Effector memory CD4-positive, alpha-beta T cell (primary cell): ENCODE results near the gene CNN3.

Experiments
- DNase-seq, 3 donors: peaks; one replicate each; pipeline ENCODE4 v3.0.0-alpha.2; 2020
- H3K27ac ChIP-seq: 2 replicates; pipeline ENCODE4 v1.7.0; 2013; ENCODE audit warnings: mild to moderate bottlenecking, low read length, moderate library complexity; ENCODE audit not compliant: insufficient read depth, poor library complexity, severe bottlenecking
- H3K27me3 ChIP-seq: replicated peaks from 2 replicates; pipeline ENCODE4 v1.7.0; 2013; ENCODE audit warnings: mild to moderate bottlenecking, low read length; ENCODE audit not compliant: insufficient read depth, control insufficient read depth, poor library complexity, severe bottlenecking
- H3K36me3 ChIP-seq: 2 replicates; pipeline ENCODE4 v1.7.0; 2013; ENCODE audit warnings: mild to moderate bottlenecking, low read length, moderate library complexity; ENCODE audit not compliant: control insufficient read depth, insufficient read depth
- H3K4me1 ChIP-seq: 2 replicates; pipeline ENCODE4 v1.7.0; 2013; ENCODE audit warnings: low read length, mild to moderate bottlenecking; ENCODE audit not compliant: control insufficient read depth, insufficient read depth, poor library complexity, severe bottlenecking
- H3K4me3 ChIP-seq: 2 replicates; pipeline ENCODE4 v1.7.0; 2013; ENCODE audit warnings: low read length, low read depth, mild to moderate bottlenecking; ENCODE audit not compliant: insufficient read depth, poor library complexity, severe bottlenecking
- H3K9me3 ChIP-seq: 2 replicates; pipeline ENCODE4 v1.7.0; 2013; ENCODE audit warnings: mild to moderate bottlenecking, low read length, moderate library complexity; ENCODE audit not compliant: control insufficient read depth

The CNN3 gene

GRCh38 chr1:94874423-94874822, 52.5 kb downstream of the CNN3 start:
- Histone ChIP-seq H3K4me3 (no peak overlapping the region), H3K27me3 (no peaks in the 10 kb centered on the region), H3K4me1 (no peaks in the 10 kb centered on the region), H3K27ac (no peak overlapping the region), H3K36me3 (no peaks in the 10 kb centered on the region), H3K9me3 (no peaks in the 10 kb centered on the region)
- DNase-seq, result no peak

GRCh38 chr1:94873520-94874351, 53.2 kb downstream of the CNN3 start:
- no peak overlapping the region for H3K4me3 ChIP-seq
- no peaks in the 10 kb centered on the region for H3K36me3 ChIP-seq
- no peaks in the 10 kb centered on the region for H3K9me3 ChIP-seq
- no peak for DNase-seq
- no peaks in the 10 kb centered on the region for H3K27me3 ChIP-seq
- no peaks in the 10 kb centered on the region for H3K4me1 ChIP-seq
- no peak overlapping the region for H3K27ac ChIP-seq

GRCh38 chr1:94872771-94873495, 54.0 kb downstream of the CNN3 start:
- DNase-seq, result no peak
- Histone ChIP-seq H3K4me3 (no peak overlapping the region), H3K36me3 (no peaks in the 10 kb centered on the region), H3K9me3 (no peaks in the 10 kb centered on the region), H3K27ac (no peak overlapping the region), H3K27me3 (no peaks in the 10 kb centered on the region), H3K4me1 (no peaks in the 10 kb centered on the region)

GRCh38 chr1:94871031-94871430, 55.9 kb downstream of the CNN3 start:
- H3K36me3 ChIP-seq, result no peaks in the 10 kb centered on the region
- no peaks in the 10 kb centered on the region for H3K4me1 ChIP-seq

GRCh38 chr1:94866164-94866807, 60.6 kb downstream of the CNN3 start:
- Histone ChIP-seq H3K27me3 (no peaks in the 10 kb centered on the region), H3K4me3 (no peak overlapping the region), H3K4me1 (no peaks in the 10 kb centered on the region), H3K9me3 (no peaks in the 10 kb centered on the region), H3K36me3 (no peaks in the 10 kb centered on the region), H3K27ac (no peak overlapping the region)
- DNase-seq, result no peak

More at GRCh38 chr1:94871031-94871430, 55.9 kb downstream of the CNN3 start:
- no peak overlapping the region for H3K27ac ChIP-seq
- DNase-seq, result no peak
- H3K27me3 ChIP-seq, result no peaks in the 10 kb centered on the region
- no peak overlapping the region for H3K4me3 ChIP-seq
- H3K9me3 ChIP-seq, result no peaks in the 10 kb centered on the region

- Histone ChIP-seq H3K4me3 (no peak overlapping the region), H3K27me3 (no peaks in the 10 kb centered on the region), H3K36me3 (no peaks in the 10 kb centered on the region), H3K9me3 (no peaks in the 10 kb centered on the region), H3K27ac (no peak overlapping the region), H3K4me1 (no peaks in the 10 kb centered on the region)
- DNase-seq, result no peak
Measured at GRCh38 chr1:94865360-94865759, 61.5 kb downstream of the CNN3 start.

GRCh38 chr1:94864821-94865220, 62.1 kb downstream of the CNN3 start:
- Histone ChIP-seq H3K4me1 (no peaks in the 10 kb centered on the region), H3K36me3 (no peaks in the 10 kb centered on the region), H3K4me3 (no peak overlapping the region), H3K9me3 (no peaks in the 10 kb centered on the region), H3K27me3 (no peaks in the 10 kb centered on the region), H3K27ac (no peak overlapping the region)
- DNase-seq, result no peak

- Histone ChIP-seq H3K9me3 (no peaks in the 10 kb centered on the region), H3K27ac (no peak overlapping the region), H3K4me3 (no peak overlapping the region), H3K27me3 (no peaks in the 10 kb centered on the region), H3K4me1 (no peaks in the 10 kb centered on the region), H3K36me3 (no peaks in the 10 kb centered on the region)
- DNase-seq, result no peak
Measured at GRCh38 chr1:94863919-94864318, 63.0 kb downstream of the CNN3 start.

- H3K27ac ChIP-seq, result no peak overlapping the region
- no peaks in the 10 kb centered on the region for H3K36me3 ChIP-seq
- no peak for DNase-seq
- no peak overlapping the region for H3K4me3 ChIP-seq
- no peaks in the 10 kb centered on the region for H3K4me1 ChIP-seq
- H3K27me3 ChIP-seq, result no peaks in the 10 kb centered on the region
- no peaks in the 10 kb centered on the region for H3K9me3 ChIP-seq
Measured at GRCh38 chr1:94863297-94863911, 63.5 kb downstream of the CNN3 start.
